ENCODE results near the gene MKRN2. TPM values are rescaled to one million over a fixed set of nuclear protein-coding genes. Genes with fewer than 3 reads are reported as not detected.
A peak's percentile ranks its signal among the peaks of the same experiment; 100 is the strongest.
"Not testable (repeated sequence)": the region's sequence is repeated elsewhere in the genome, so short reads cannot be mapped to it uniquely, and the experiment has no call there.

The MKRN2 gene
- total RNA-seq, 1 donor, result 42.7 TPM

DNA sequence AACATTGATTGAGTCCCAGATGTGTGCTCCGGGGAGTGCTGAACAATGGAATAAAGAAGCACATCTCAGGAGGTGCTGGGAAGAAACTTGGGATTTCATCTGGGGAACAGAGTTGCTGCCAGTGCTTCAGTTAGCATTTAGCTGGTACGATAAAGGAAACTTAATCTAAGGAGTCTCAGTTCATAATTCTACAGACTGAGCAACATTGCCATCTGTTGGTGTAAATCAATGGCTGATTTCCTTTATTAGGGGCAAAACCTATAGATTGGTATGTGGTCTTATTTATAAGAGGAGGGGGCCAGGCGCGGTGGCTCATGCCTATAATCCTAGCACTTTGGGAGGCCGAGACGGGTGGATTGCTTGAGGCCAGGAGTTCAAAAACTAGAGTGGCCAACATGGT, 20.5 kb upstream of the MKRN2 start:
- peak; percentile 51 for DNase-seq (ENCODE audit: low read depth)
- peak; percentile 50 for TF ChIP-seq CTCF (IDR thresholded peaks at IDR 0.05; ENCODE audit: insufficient read depth, low read depth, low read length)
- H3K4me3 ChIP-seq (ENCODE audit: low read depth, low read length), result no peak overlapping the region

- no peak for DNase-seq (ENCODE audit: low read depth)
- peak; percentile 46 for TF ChIP-seq CTCF (IDR thresholded peaks at IDR 0.05; ENCODE audit: insufficient read depth, low read depth, low read length)
- no peak overlapping the region for H3K4me3 ChIP-seq (ENCODE audit: low read depth, low read length)
These were observed 15.3 kb upstream of the MKRN2 start for GRCh38 chr3:12541625-12542024.

DNA sequence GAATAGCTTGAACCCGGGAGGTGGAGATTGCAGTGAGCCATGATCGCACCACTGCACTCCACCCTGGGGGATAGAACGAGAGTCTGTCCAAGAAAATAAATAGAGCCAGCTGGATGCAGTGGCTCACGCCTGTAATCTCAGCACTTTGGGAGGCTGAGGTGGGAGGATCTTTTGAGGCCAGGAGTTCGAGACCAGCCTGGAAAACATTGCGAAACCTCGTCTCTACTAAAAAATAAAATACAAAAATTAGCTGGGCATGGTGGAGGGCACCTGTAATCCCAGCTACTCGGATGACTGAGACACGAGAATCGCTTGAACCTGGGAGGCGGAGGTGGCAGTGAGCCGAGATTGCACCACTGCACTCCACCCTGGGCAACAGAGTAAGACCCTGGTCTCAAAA, 13.4 kb upstream of the MKRN2 start:
- not testable (repeated sequence) for H3K4me3 ChIP-seq (ENCODE audit: low read depth, low read length); DNase-seq (ENCODE audit: low read depth)

GRCh38 chr3:12544652-12545472, 12.0 kb upstream of the MKRN2 start:
- no peak for TF ChIP-seq CTCF (IDR thresholded peaks at IDR 0.05; ENCODE audit: insufficient read depth, low read depth, low read length)
- no peak for DNase-seq (ENCODE audit: low read depth)
- no peak overlapping the region for H3K4me3 ChIP-seq (ENCODE audit: low read depth, low read length)

- TF ChIP-seq CTCF (IDR thresholded peaks at IDR 0.05; ENCODE audit: insufficient read depth, low read depth, low read length), result no peak
- no peak for DNase-seq (ENCODE audit: low read depth)
- H3K4me3 ChIP-seq (ENCODE audit: low read depth, low read length), result no peak within 1 kb of the TSS
These were observed 11.5 kb upstream of the MKRN2 start, which contains the start of gene MKRN2OS for GRCh38 chr3:12545473-12545791. MKRN2OS (minus strand) TSS chr3:12545499; CDS start chr3:12545464, 35 bp downstream.

DNA sequence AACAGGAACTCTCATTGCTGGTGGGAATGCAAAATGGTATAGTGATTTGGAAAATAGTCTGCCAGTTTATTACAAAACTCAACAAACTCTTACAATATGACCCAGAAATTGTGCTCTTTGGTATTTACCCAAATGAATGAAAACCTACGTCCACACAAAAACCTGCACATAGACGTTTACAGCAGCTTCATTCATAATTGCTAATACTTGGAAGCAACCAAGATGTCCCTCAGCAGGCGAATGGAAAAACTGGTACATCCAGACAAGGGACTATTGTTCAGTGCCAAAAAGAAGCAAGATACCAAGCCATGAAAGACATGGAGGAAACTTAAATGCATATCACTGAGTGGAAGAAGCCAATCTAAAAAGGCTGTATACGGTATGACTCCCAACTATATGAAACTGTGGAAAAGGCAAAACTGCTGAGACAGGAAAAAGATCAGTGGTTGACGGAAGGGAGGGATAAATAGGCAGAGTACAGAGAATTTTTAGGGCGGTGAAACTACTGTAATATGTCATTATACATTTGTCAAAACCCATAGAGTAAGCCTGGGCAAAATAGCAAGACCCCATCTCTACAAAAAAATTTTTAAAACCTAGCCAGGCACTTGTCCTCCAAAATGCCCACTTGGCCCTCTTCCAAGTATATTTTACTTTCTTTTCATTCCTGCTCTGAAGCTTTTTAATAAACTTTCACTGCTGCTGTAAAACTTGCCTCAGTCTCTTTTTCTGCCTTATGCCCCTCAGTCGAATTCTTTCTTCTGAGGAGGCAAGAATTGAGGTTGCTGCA, 6.7 kb upstream of the MKRN2 start:
- no peak for DNase-seq (ENCODE audit: low read depth)
- H3K4me3 ChIP-seq (ENCODE audit: low read depth, low read length), result no peak overlapping the region
- TF ChIP-seq CTCF (IDR thresholded peaks at IDR 0.05; ENCODE audit: insufficient read depth, low read depth, low read length), result no peak

GRCh38 chr3:12553921-12554391, 2.9 kb upstream of the MKRN2 start:
- peak overlapping the region; percentile 52 for H3K4me3 ChIP-seq (ENCODE audit: low read depth, low read length)
- TF ChIP-seq CTCF (IDR thresholded peaks at IDR 0.05; ENCODE audit: insufficient read depth, low read depth, low read length), result no peak
- peak; percentile 33 for DNase-seq (ENCODE audit: low read depth)
